Common myeloid progenitor, CD34-positive (primary cell): ENCODE data around the gene ENO1.

Experiments
- CTCF ChIA-PET: fragments of 350-600 bp; sonication (Branson Sonifier 250); formaldehyde crosslinking; loops from one replicate; lab custom pipeline; 2021; ENCODE audit warnings: antibody characterized with exemption; lab: Charles Lee
- POLR2A ChIA-PET: fragments of 350-600 bp; sonication (Branson Sonifier 250); formaldehyde crosslinking; loops from one replicate; lab custom pipeline; 2021; ENCODE audit warnings: antibody characterized with exemption; lab: Charles Lee
- DNase-seq, 3 donors: peaks; one replicate each; pipeline versions ENCODE4 v3.0.0 to v3.0.0-alpha.2; 2013
- H3K27ac ChIP-seq, 2 experiments: 1 replicate in 1 of 2; 2 replicates in 1 of 2; pipeline ENCODE4 v1.7.0; 2013; ENCODE audit warnings: inconsistent platforms in 2 of 2, low read length in 2 of 2, mild to moderate bottlenecking in 2 of 2, low read depth in 1 of 2, moderate library complexity in 1 of 2; ENCODE audit not compliant: severe bottlenecking in 2 of 2, insufficient read depth in 1 of 2, poor library complexity in 1 of 2
- H3K27me3 ChIP-seq, 5 experiments: replicated peaks in 2 of 5; 1 replicate in 3 of 5; 2 replicates in 2 of 5; pipeline versions ENCODE4 v1.6.1 to v1.7.0; 2013; ENCODE audit warnings: low read length in 4 of 5, mild to moderate bottlenecking in 2 of 5, moderate library complexity in 2 of 5, inconsistent platforms in 1 of 5; ENCODE audit not compliant: insufficient read depth in 5 of 5, control insufficient read depth in 4 of 5
- H3K36me3 ChIP-seq, 4 experiments: 1 replicate in 2 of 4; 2 replicates in 2 of 4; pipeline versions ENCODE4 v1.6.1 to v1.7.0; 2013; ENCODE audit warnings: low read length in 3 of 4, control low read depth in 1 of 4, mild to moderate bottlenecking in 1 of 4; ENCODE audit not compliant: control insufficient read depth in 4 of 4, insufficient read depth in 4 of 4
- H3K4me1 ChIP-seq, 4 experiments: 1 replicate in 3 of 4; 2 replicates in 1 of 4; pipeline versions ENCODE4 v1.6.1 to v1.7.1; 2013; ENCODE audit warnings: low read length in 3 of 4, mild to moderate bottlenecking in 3 of 4, control low read depth in 1 of 4, inconsistent platforms in 1 of 4, moderate library complexity in 1 of 4; ENCODE audit not compliant: control insufficient read depth in 4 of 4, insufficient read depth in 4 of 4; ENCODE audit errors: control extremely low read depth in 1 of 4
- H3K4me3 ChIP-seq, 7 experiments: 1 replicate in 4 of 7; 2 replicates in 3 of 7; pipeline versions ENCODE4 v1.5.1 to v1.7.0; 2013; ENCODE audit warnings: mild to moderate bottlenecking in 7 of 7, low read length in 6 of 7, moderate library complexity in 6 of 7, inconsistent platforms in 2 of 7, low read depth in 2 of 7, control low read depth in 1 of 7; ENCODE audit not compliant: insufficient read depth in 4 of 7, control insufficient read depth in 1 of 7; ENCODE audit errors: extremely low read depth in 1 of 7
- H3K9me3 ChIP-seq, 5 experiments: 1 replicate in 4 of 5; 2 replicates in 1 of 5; pipeline versions ENCODE4 v1.6.1 to v1.7.1; 2013; ENCODE audit warnings: low read length in 4 of 5, mild to moderate bottlenecking in 2 of 5, inconsistent platforms in 1 of 5, low read depth in 1 of 5, moderate library complexity in 1 of 5; ENCODE audit not compliant: control insufficient read depth in 4 of 5, insufficient read depth in 2 of 5; ENCODE audit errors: control extremely low read depth in 1 of 5
- WGBS: methylation state at CpG from one replicate; pipeline ENCODE4 v1.1.5; 2013; ENCODE audit not compliant: insufficient coverage; 5-methylcytosine and 5-hydroxymethylcytosine counted together

Gene ENO1

GRCh38 chr1:8915446-8915845, 37.0 kb upstream of the ENO1 start:
- no peaks in the 10 kb centered on the region for H3K27me3 ChIP-seq
- no peaks in the 10 kb centered on the region for H3K36me3 ChIP-seq
- no peaks in the 10 kb centered on the region for H3K9me3 ChIP-seq
- DNase-seq: no peak
- CTCF ChIA-PET: interaction anchor here (1.2 to 9.2 kb wide), 5 partner anchors 75 to 193 kb away, joined by 3 to 133 read pairs (median 5); no protein-coding TSS in a partner anchor
- H3K4me3 ChIP-seq: no peak overlapping the region
- 100% methylated on average over 1 of the region's 3 CpGs for WGBS
- POLR2A ChIA-PET: no interaction called here
- no peak overlapping the region for H3K27ac ChIP-seq
- H3K4me1 ChIP-seq: peaks cover 0 to 2% (median under 1%) of the 10 kb centered on the region in 4 experiments

GRCh38 chr1:8914466-8914865, 36.0 kb upstream of the ENO1 start:
- no peak overlapping the region for H3K4me3 ChIP-seq
- H3K27me3 ChIP-seq: no peaks in the 10 kb centered on the region
- whole genome bisulfite sequencing: 96% methylated on average over 6 of the region's 7 CpGs
- ChIA-PET CTCF (interaction anchor here (0.7 to 9.2 kb wide), 7 partner anchors 11 to 194 kb away, joined by 3 to 133 read pairs (median 3); no protein-coding TSS in a partner anchor), POLR2A (no interaction called here)
- peaks cover 0 to 2% (median under 1%) of the 10 kb centered on the region in 4 experiments for H3K4me1 ChIP-seq
- H3K27ac ChIP-seq: no peak overlapping the region
- no peak for DNase-seq
- H3K36me3 ChIP-seq: no peaks in the 10 kb centered on the region
- no peaks in the 10 kb centered on the region for H3K9me3 ChIP-seq

GRCh38 chr1:8913457-8913856, 35.0 kb upstream of the ENO1 start:
- Histone ChIP-seq H3K4me1 (peaks cover 0 to 2% (median under 1%) of the 10 kb centered on the region in 4 experiments), H3K9me3 (no peaks in the 10 kb centered on the region), H3K27ac (no peak overlapping the region), H3K27me3 (no peaks in the 10 kb centered on the region), H3K4me3 (no peak overlapping the region), H3K36me3 (no peaks in the 10 kb centered on the region)
- ChIA-PET POLR2A (no interaction called here), CTCF (interaction anchor here (9.2 kb wide), 1 partner anchor 77 kb away, joined by 133 read pairs; no protein-coding TSS in a partner anchor)
- WGBS: 84% methylated on average over 9 of the region's 9 CpGs
- no peak for DNase-seq

- Histone ChIP-seq H3K36me3 (no peaks in the 10 kb centered on the region), H3K4me1 (peaks cover 0 to 2% (median 0%) of the 10 kb centered on the region in 4 experiments), H3K4me3 (no peak overlapping the region), H3K27me3 (no peaks in the 10 kb centered on the region), H3K27ac (no peak overlapping the region), H3K9me3 (no peaks in the 10 kb centered on the region)
- ChIA-PET POLR2A (no interaction called here), CTCF (interaction anchor here (1.0 to 1.5 kb wide), 4 partner anchors 24 to 52 kb away, joined by 3 to 7 read pairs (median 4); no protein-coding TSS in a partner anchor)
- DNase-seq: no peak
- 100% methylated on average over 3 of the region's 17 CpGs for WGBS
Observed at GRCh38 chr1:8911416-8912309, 33.2 kb upstream of the ENO1 start.

- Histone ChIP-seq H3K36me3 (no peaks in the 10 kb centered on the region), H3K9me3 (no peaks in the 10 kb centered on the region), H3K27me3 (no peaks in the 10 kb centered on the region), H3K4me1 (peaks cover 0 to 2% (median 0%) of the 10 kb centered on the region in 4 experiments), H3K27ac (no peak overlapping the region), H3K4me3 (no peak overlapping the region)
- 90% methylated on average over 5 of the region's 6 CpGs for WGBS
- DNase-seq: no peak
- ChIA-PET POLR2A (no interaction called here), CTCF (interaction anchor here (1.3 to 1.5 kb wide), 3 partner anchors 23 to 53 kb away, joined by 3 to 7 read pairs (median 5); no protein-coding TSS in a partner anchor)
Observed at GRCh38 chr1:8910914-8911313, 32.4 kb upstream of the ENO1 start.

GRCh38 chr1:8910331-8910730, 31.8 kb upstream of the ENO1 start:
- Histone ChIP-seq H3K4me1 (peaks cover 0 to 2% (median 0%) of the 10 kb centered on the region in 4 experiments), H3K9me3 (no peaks in the 10 kb centered on the region), H3K4me3 (no peak overlapping the region), H3K36me3 (no peaks in the 10 kb centered on the region), H3K27ac (no peak overlapping the region), H3K27me3 (no peaks in the 10 kb centered on the region)
- CTCF ChIA-PET: interaction anchor here (1.5 kb wide), 2 partner anchors 22 to 30 kb away, joined by 5 to 7 read pairs; no protein-coding TSS in a partner anchor
- POLR2A ChIA-PET: no interaction called here
- no peak for DNase-seq
- no CpG with 5 or more reads among the region's 3 CpGs for WGBS
